HCT116 (cell line): ENCODE measurements around the gene HYLS1. TPM values are rescaled to one million over a fixed set of nuclear protein-coding genes. Genes with fewer than 3 reads are reported as not detected.
"Not testable (repeated sequence)": the region's sequence is repeated elsewhere in the genome, so short reads cannot be mapped to it uniquely, and the experiment has no call there.

ENCODE experiments used
- ATAC-seq: fragments of 200-7000 bp; cut with Tn5 transposase; 2 replicates; pipeline ENCODE4 v1.9.1; 2020; ENCODE audit warnings: mild to moderate bottlenecking, moderate library complexity
- BruUV-seq: library from RNA; stranded (reverse); fragments of 400-500 nt; replicated peaks from 2 replicates; lab custom pipeline; 2021; lab: Mats Ljungman, UMichigan
- CTCF ChIA-PET: fragments of 300-600 bp; sonication (Branson Sonifier 250); formaldehyde crosslinking; loops from one replicate; lab custom pipeline; 2021; ENCODE audit warnings: antibody characterized with exemption; lab: Charles Lee
- POLR2A ChIA-PET: fragments of 300-600, 350-600 bp; sonication (Branson Sonifier 250); formaldehyde crosslinking; loops from one replicate; lab custom pipeline; 2021; ENCODE audit warnings: antibody characterized with exemption; lab: Charles Lee
- RAD21 ChIA-PET, 2 experiments: fragments of 300-600 bp; sonication (Branson Sonifier 250); formaldehyde crosslinking; loops; one replicate each; lab custom pipeline; 2023; ENCODE audit warnings: low total read pairs in 2 of 2; ENCODE audit not compliant: uncharacterized antibody in 2 of 2, unreplicated experiment in 2 of 2, low non-redundant PET in 1 of 2; lab: Charles Lee
- DNase-seq: peaks from one replicate; pipeline ENCODE4 v3.0.0-alpha.2; 2010; ENCODE audit warnings: low read depth, low spot score
- H2AFZ ChIP-seq: fragments of 200-600 bp; shearing (Covaris generic), sonication (generic); 2 replicates; pipeline ENCODE4 v1.6.1; 2017; ENCODE audit warnings: low read depth, mixed run types, mixed read lengths, antibody characterized with exemption, low read length; ENCODE audit not compliant: poor library complexity, severe bottlenecking
- H3K27ac ChIP-seq: 2 replicates; pipeline ENCODE4 v1.5.1; 2012; ENCODE audit warnings: low read depth, low read length
- H3K27me3 ChIP-seq: fragments of 200-600 bp; sonication (generic); 2 replicates; pipeline ENCODE4 v1.6.1; 2016; ENCODE audit warnings: mixed run types, low read length, mixed read lengths; ENCODE audit not compliant: insufficient read depth
- H3K36me3 ChIP-seq, 2 experiments: fragments of 200-500 bp in 1 of 2; fragments of 200-600 bp in 1 of 2; sonication (Bioruptor generic) in 1 of 2; sonication (generic) in 1 of 2; 2 replicates each; pipeline versions ENCODE4 v1.5.1 to v1.6.1; 2014 to 2016; ENCODE audit warnings: low read length in 2 of 2, inconsistent platforms in 1 of 2, mixed read lengths in 1 of 2, mixed run types in 1 of 2; ENCODE audit not compliant: insufficient read depth in 2 of 2, control insufficient read depth in 1 of 2
- H3K4me1 ChIP-seq, 2 experiments: fragments of 200-600 bp in 1 of 2; sonication (generic) in 1 of 2; 2 replicates each; pipeline versions ENCODE4 v1.5.1 to v1.6.1; 2012 to 2017; ENCODE audit warnings: low read length in 2 of 2, inconsistent platforms in 1 of 2, mild to moderate bottlenecking in 1 of 2, mixed read lengths in 1 of 2, mixed run types in 1 of 2, moderate library complexity in 1 of 2; ENCODE audit not compliant: insufficient read depth in 2 of 2, control insufficient read depth in 1 of 2
- H3K4me2 ChIP-seq: fragments of 200-600 bp; sonication (generic); 2 replicates; pipeline ENCODE4 v1.6.1; 2017; ENCODE audit warnings: mixed run types, low read length, mixed read lengths
- H3K4me3 ChIP-seq, 2 experiments: fragments of 200-600 bp in 1 of 2; sonication (generic) in 1 of 2; replicated peaks in 1 of 2; 2 replicates each; pipeline ENCODE4 v1.5.1; 2011 to 2016; ENCODE audit warnings: low read length in 2 of 2, control low read depth in 1 of 2, low read depth in 1 of 2, mild to moderate bottlenecking in 1 of 2, mixed read lengths in 1 of 2, mixed run types in 1 of 2
- H3K79me2 ChIP-seq: fragments of 200-600 bp; sonication (generic); 2 replicates; pipeline ENCODE4 v1.6.1; 2017; ENCODE audit warnings: mild to moderate bottlenecking, mixed run types, low read length, moderate library complexity, mixed read lengths; ENCODE audit not compliant: insufficient read depth
- H3K9ac ChIP-seq: fragments of 200-600 bp; sonication (generic); 2 replicates; pipeline ENCODE4 v1.6.1; 2016; ENCODE audit warnings: low read length, mixed read lengths
- H3K9me2 ChIP-seq: fragments of 200-600 bp; sonication (generic), shearing (Covaris generic); 2 replicates; pipeline ENCODE4 v1.6.1; 2017; ENCODE audit warnings: mixed run types, mild to moderate bottlenecking, moderate library complexity; ENCODE audit not compliant: insufficient read depth
- H3K9me3 ChIP-seq, 2 experiments: fragments of 200-500 bp in 1 of 2; fragments of 200-600 bp in 1 of 2; sonication (Bioruptor generic) in 1 of 2; sonication (generic) in 1 of 2; 2 replicates each; pipeline ENCODE4 v1.6.1; 2014 to 2017; ENCODE audit warnings: low read length in 2 of 2, mixed read lengths in 2 of 2, inconsistent platforms in 1 of 2, low read depth in 1 of 2, mild to moderate bottlenecking in 1 of 2, mixed run types in 1 of 2, moderate library complexity in 1 of 2; ENCODE audit not compliant: control insufficient read depth in 1 of 2, insufficient read depth in 1 of 2
- H4K20me1 ChIP-seq: fragments of 200-600 bp; sonication (generic), shearing (Covaris generic); 2 replicates; pipeline ENCODE4 v1.6.1; 2017; ENCODE audit warnings: mixed run types, mild to moderate bottlenecking, moderate library complexity; ENCODE audit not compliant: insufficient read depth
- CTCF ChIP-seq, 3 experiments: fragments of 200-600 bp in 1 of 3; sonication (generic) in 1 of 3; IDR thresholded peaks in 2 of 3; conservative IDR thresholded peaks in 1 of 3; 2 replicates each; pipeline ENCODE4 v1.5.1; 2012 to 2017; ENCODE audit warnings: low read depth in 2 of 3, low read length in 2 of 3, antibody characterized with exemption in 1 of 3, borderline replicate concordance in 1 of 3, control low read depth in 1 of 3, mild to moderate bottlenecking in 1 of 3, mixed read lengths in 1 of 3, mixed run types in 1 of 3, moderate library complexity in 1 of 3; ENCODE audit not compliant: insufficient read depth in 1 of 3
- EZH2 ChIP-seq: fragments of 200-600 bp; sonication (generic); IDR thresholded peaks from 2 replicates; pipeline ENCODE4 v1.6.1; 2017; ENCODE audit warnings: antibody characterized with exemption, mixed run types
- EZH2phosphoT487 ChIP-seq: fragments of 200-600 bp; IDR thresholded peaks from 2 replicates; pipeline ENCODE4 v1.6.1; 2018; ENCODE audit warnings: antibody characterized with exemption, borderline replicate concordance
- MAX ChIP-seq: IDR thresholded peaks from 2 replicates; pipeline ENCODE4 v1.6.1; 2012
- SP1 ChIP-seq: IDR thresholded peaks from 2 replicates; pipeline ENCODE4 v1.6.1; 2012; ENCODE audit warnings: low read depth
- TCF7L2 ChIP-seq: IDR thresholded peaks from 2 replicates; pipeline ENCODE4 v1.7.0; 2011; ENCODE audit warnings: borderline replicate concordance, inconsistent platforms; ENCODE audit not compliant: insufficient read depth, insufficient read length; ENCODE audit errors: extremely low read depth
- intact Hi-C: fragments of 100-400 bp; cut with micrococcal nuclease; formaldehyde crosslinking; loops from 2 replicates; pipeline ENCODE4 v1.10.0; 2022
- total RNA-seq: library from RNA; stranded (reverse); gene quantifications from one replicate; pipeline ENCODE4 v1.2.1, GENCODE V29; 2021; ENCODE audit not compliant: unreplicated experiment

Gene HYLS1
- total RNA-seq, 1 experiment from 2014 or later: 18.9 TPM

DNA sequence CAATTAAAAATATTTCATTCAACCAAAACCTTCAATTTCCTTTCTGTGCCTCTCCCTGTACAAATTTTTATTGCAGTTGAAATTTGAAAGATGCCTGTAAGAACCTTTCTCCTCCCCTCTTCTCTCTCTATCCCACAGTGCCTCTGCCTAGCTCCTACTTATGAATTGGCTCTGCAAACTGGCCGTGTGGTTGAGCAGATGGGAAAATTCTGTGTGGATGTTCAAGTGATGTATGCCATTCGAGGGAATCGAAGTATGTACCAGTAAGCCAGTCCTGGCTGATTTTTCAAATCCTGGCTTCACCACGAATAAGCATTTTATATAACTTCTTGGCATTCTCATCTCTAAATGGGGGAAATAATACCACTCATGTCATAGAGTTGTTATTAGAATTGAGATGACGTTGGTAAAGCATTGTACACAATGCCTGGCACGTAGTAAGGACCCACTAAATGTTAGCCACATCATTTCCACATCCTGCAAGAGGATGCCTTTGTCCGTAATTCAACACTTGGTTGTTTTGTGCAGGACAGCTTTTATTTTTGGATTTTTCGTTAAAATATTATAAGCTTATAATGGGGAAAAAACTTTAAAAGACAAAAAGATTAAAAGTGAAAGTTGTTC lies 22.9 kb downstream of the HYLS1 start:
- H3K27me3 ChIP-seq: peaks cover 13% of the 10 kb centered on the region; the same call in 1 of the 2 replicates
- intact Hi-C loops: no loop called here
- no peak overlapping the region for H2AFZ ChIP-seq
- H3K9ac ChIP-seq: no peak overlapping the region
- H4K20me1 ChIP-seq: no peaks in the 10 kb centered on the region
- no peaks in the 10 kb centered on the region for H3K9me2 ChIP-seq
- H3K27ac ChIP-seq: no peak overlapping the region
- POLR2A ChIA-PET: no interaction called here
- H3K9me3 ChIP-seq: no peaks in the 10 kb centered on the region
- no peaks in the 10 kb centered on the region for H3K79me2 ChIP-seq
- DNase-seq (no peak), ATAC-seq (no peak)
- RAD21 ChIA-PET: no interaction called here
- TF ChIP-seq TCF7L2 (no peak), SP1 (no peak), MAX (no peak), EZH2 (no peak), EZH2phosphoT487 (no peak)
- no peaks in the 10 kb centered on the region for H3K4me1 ChIP-seq
- H3K4me2 ChIP-seq: no peak overlapping the region
- H3K4me3 ChIP-seq: no peak overlapping the region
- BruUV-seq: no TSS peak
- CTCF ChIA-PET: no interaction called here
- H3K36me3 ChIP-seq: no peaks in the 10 kb centered on the region

DNA sequence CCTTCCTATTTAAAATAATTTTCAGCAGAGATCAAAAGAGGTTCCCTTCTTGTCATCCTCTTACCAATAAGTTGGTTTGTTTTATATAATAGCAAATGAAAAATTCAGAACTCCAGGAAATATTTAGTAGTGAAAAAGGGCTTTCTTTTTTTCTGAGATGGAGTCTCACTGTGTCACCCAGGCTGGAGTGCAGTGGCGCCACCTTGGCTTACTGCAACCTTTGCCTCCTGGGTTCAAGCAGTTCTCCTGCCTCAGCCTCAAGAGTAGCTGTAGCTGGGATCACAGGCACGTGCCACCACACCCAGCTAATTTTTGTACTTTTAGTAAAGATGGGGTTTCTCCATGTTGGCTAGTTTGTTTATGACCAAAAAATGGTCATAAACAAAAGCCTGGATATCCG lies 27.1 kb downstream of the HYLS1 start:
- H3K36me3 ChIP-seq, H3K9me2 ChIP-seq, DNase-seq, H3K4me2 ChIP-seq, H4K20me1 ChIP-seq, H2AFZ ChIP-seq, H3K4me3 ChIP-seq, H3K4me1 ChIP-seq, H3K27ac ChIP-seq, H3K79me2 ChIP-seq, BruUV-seq, H3K9ac ChIP-seq, intact Hi-C loops, H3K9me3 ChIP-seq, RAD21 ChIA-PET: not testable (repeated sequence)
- ATAC-seq: peak; percentile 55; the same call in 1 of the 2 replicates
- TF ChIP-seq CTCF (IDR thresholded peaks at IDR 0.05 in 2 of 3, conservative IDR thresholded peaks at IDR 0.05 in 1 of 3; ENCODE audit: borderline replicate concordance in 1 of 3, insufficient read depth in 1 of 3, low read depth in 2 of 3, low read length in 2 of 3): peak; percentile 7 to 33 (median 26); a peak in 4 of 6 replicates
- CTCF ChIA-PET: interaction anchor here (2.6 kb wide), 1 partner anchor 12 kb away, joined by 8 read pairs; the partner anchor contains the start of gene PUS3
- POLR2A ChIA-PET: interaction anchor here (1.3 kb wide), 1 partner anchor 11 kb away, joined by 3 read pairs; the partner anchor contains the start of gene PUS3
- peaks cover 12% of the 10 kb centered on the region; the same call in 1 of the 2 replicates for H3K27me3 ChIP-seq
